ENCODE measurements around the gene LPCAT4.

Gene LPCAT4

GRCh38 chr15:34336231-34336990 lies 30.6 kb downstream of the LPCAT4 start:
- DNase-seq: peak; percentile 65

- peak; percentile 64 for DNase-seq
Observed at GRCh38 chr15:34335176-34336032, 31.6 kb downstream of the LPCAT4 start.

GRCh38 chr15:34334672-34335071 lies 32.3 kb downstream of the LPCAT4 start:
- no peak for DNase-seq

GRCh38 chr15:34332553-34333120 lies 34.4 kb downstream of the LPCAT4 start:
- DNase-seq: no peak

- no peak for DNase-seq
Observed at GRCh38 chr15:34331809-34332208, 35.2 kb downstream of the LPCAT4 start.

GRCh38 chr15:34330279-34330678 lies 36.7 kb downstream of the LPCAT4 start:
- DNase-seq: no peak

GRCh38 chr15:34329006-34329405 lies 38.0 kb downstream of the LPCAT4 start:
- no peak for DNase-seq

- DNase-seq: no peak
Observed at GRCh38 chr15:34327906-34328305, 39.1 kb downstream of the LPCAT4 start.

- no peak for DNase-seq
Observed at GRCh38 chr15:34325368-34325767, 41.6 kb downstream of the LPCAT4 start.

- no peak for DNase-seq
Observed at GRCh38 chr15:34324933-34325332, 42.1 kb downstream of the LPCAT4 start.

- no peak for DNase-seq
Observed at GRCh38 chr15:34323217-34323616, 43.8 kb downstream of the LPCAT4 start.

GRCh38 chr15:34318277-34319079 lies 48.5 kb downstream of the LPCAT4 start:
- no peak for DNase-seq

- DNase-seq: no peak
Observed at GRCh38 chr15:34314491-34315490, 52.2 kb downstream of the LPCAT4 start.

GRCh38 chr15:34311563-34311962 lies 55.4 kb downstream of the LPCAT4 start:
- DNase-seq: no peak

All from KG1 (cell line).